ENCODE measurements around the gene WDR12. TPM values are rescaled to one million over a fixed set of nuclear protein-coding genes. Genes with fewer than 3 reads are reported as not detected.

Gene WDR12
- total RNA-seq (ENCODE audit: low replicate concordance), result 23.8 and 30.4 TPM in 2 replicates

DNA sequence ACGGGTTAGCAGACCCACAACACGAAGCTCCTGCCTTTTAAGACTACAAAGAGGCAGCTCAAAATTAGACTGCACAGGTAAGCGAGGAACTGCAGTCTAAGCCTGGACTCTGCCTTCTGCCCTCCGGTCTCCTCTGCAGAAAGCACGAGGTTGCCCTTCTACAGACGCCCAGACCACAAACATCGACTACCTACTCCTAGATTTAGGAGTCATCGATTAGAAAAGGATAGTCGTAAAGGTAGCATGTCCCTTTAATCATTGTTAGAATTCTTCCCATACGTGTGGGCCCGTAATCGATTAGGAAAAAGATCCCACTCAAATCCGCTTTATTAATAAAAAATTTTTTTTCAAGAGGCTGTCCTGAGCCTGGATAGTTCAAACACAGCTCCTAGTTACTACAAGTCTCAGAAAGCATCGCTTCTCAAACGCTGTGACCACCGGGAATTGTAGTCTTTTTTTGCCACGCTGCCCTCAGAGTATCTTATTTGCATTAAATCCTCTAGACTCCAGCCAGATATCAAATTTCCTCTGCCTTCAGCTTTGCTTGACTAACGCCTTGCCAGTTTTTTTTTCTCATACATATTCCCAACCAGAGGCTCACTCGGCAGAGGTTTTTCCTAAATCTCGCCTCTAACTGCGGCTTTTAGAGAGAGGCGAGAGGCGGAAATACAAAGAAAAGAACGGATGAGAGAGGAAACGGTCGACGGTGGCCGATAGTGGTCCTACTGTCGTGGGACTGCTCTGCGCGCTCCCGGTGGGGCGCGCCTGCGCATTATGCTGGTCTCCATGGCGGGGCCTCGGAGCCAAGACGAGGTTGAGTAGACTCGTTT lies at the start of gene WDR12, which contains the start of gene CARF:
Gene WDR12 (minus strand): TSS at position 162 of the 830 bp plus-strand sequence. CDS start 197 bp downstream, outside the sequence.
Gene CARF (plus strand): TSS at position 764 of the 830 bp plus-strand sequence. CDS start 29,628 bp downstream, outside the sequence.

DNA sequence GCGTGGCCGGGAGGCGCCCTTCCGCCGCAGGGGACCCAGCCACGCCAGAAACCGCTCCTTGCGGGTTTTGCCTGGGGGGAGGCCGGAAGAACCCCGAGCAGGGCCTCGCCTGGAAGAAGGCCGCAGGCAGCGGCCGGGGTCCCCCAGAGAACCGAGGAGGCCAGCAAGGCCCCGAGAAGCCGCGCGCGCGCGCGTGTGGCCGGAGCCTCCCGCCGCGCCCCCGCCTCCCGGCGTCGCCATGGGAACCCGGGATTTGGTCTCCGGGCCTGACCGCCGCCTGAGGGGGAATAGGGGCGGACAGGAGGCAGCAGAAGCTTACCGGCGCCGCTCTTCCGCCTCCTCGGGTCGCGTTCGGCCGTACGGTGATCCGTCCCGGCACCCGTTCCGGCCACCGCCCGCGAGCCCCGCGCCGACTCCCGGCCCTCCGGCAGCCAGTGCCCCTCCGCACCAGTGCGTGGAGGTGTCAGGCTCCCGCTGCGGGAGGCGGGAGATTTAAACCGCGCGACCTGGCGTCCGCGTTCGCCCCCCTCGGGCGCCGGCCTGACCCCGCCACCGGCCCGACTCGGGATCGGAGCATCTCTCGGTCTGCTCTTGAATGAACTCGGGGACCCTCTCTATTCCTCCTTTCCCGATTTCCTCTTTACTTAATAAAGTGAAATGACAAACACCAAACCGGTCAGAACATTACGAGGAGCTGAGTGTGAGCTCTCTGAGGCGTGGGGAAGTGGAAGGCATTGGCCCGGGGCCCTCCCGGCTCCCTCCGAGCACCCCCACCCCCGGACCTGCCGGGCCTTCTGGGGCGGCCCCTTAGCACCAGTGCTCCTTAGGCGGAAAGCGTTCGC lies 40.0 kb downstream of the WDR12 start, which contains the start of gene ICA1L:
Gene ICA1L (minus strand): TSS at position 467 of the 842 bp plus-strand sequence. CDS start 42,757 bp downstream, outside the sequence.

Other genes with a start within 250 kb of the WDR12 start
- gene ICA1L, start 39.9 kb downstream of the WDR12 start, total RNA-seq (ENCODE audit: low replicate concordance), result 1.7 and 4.2 TPM in 2 replicates
- 3.2 and 4.6 TPM in 2 replicates for gene CARF, start 602 bp upstream of the WDR12 start, total RNA-seq (ENCODE audit: low replicate concordance)
- gene NBEAL1, start 103.2 kb upstream of the WDR12 start, total RNA-seq (ENCODE audit: low replicate concordance), result 25.9 and 46.5 TPM in 2 replicates

All from smooth muscle cell of the coronary artery (primary cell).